Measurements from ENCODE around the gene TRIP13. TPM values are rescaled to one million over a fixed set of nuclear protein-coding genes. Genes with fewer than 3 reads are reported as not detected.

Gene TRIP13
- total and polyA plus RNA-seq, 7 donors, result 0.39 to 2.9 (median 0.81) TPM

GRCh38 chr5:963310-963672 is 70.6 kb downstream of the TRIP13 start:
- Histone ChIP-seq H3K4me3 (no peak overlapping the region), H3K4me1 (no peaks in the 10 kb centered on the region), H3K36me3 (ENCODE audit: insufficient read depth in 1 of 2, low read depth in 1 of 2) (no peaks in the 10 kb centered on the region), H3K9me3 (no peaks in the 10 kb centered on the region), H3K27ac (no peak overlapping the region), H3K27me3 (ENCODE audit: insufficient read depth in 3 of 3, low read length in 2 of 3) (peaks cover 0 to 81% (median 11%) of the 10 kb centered on the region in 3 donors)
- intact Hi-C loops (cut with DNase I), result no loop called here
- TF ChIP-seq CTCF (IDR thresholded peaks at IDR 0.05), result no peak
- DNase-seq (no peak), ATAC-seq (no peak)
- WGBS, 3 donors, result 84 to 90% (median 87%) methylated on average over 10 of the region's 10 CpGs

GRCh38 chr5:963673-964531 is 71.2 kb downstream of the TRIP13 start:
- Histone ChIP-seq H3K36me3 (ENCODE audit: insufficient read depth in 1 of 2, low read depth in 1 of 2) (no peaks in the 10 kb centered on the region), H3K4me3 (no peak overlapping the region), H3K4me1 (no peaks in the 10 kb centered on the region), H3K27ac (no peak overlapping the region), H3K9me3 (no peaks in the 10 kb centered on the region), H3K27me3 (ENCODE audit: insufficient read depth in 3 of 3, low read length in 2 of 3) (peaks cover 0 to 81% (median 6%) of the 10 kb centered on the region in 3 donors)
- intact Hi-C loops (cut with DNase I), result no loop called here
- peak in 1 of 2 donors; percentile 43 for DNase-seq
- peak in 1 of 4 donors; percentile 13 for ATAC-seq
- no peak for TF ChIP-seq CTCF (IDR thresholded peaks at IDR 0.05)
- WGBS, 3 donors, result 62 to 68% (median 65%) methylated on average over 31 of the region's 31 CpGs

- Histone ChIP-seq H3K4me3 (no peak overlapping the region), H3K36me3 (ENCODE audit: insufficient read depth in 1 of 2, low read depth in 1 of 2) (no peaks in the 10 kb centered on the region), H3K27me3 (ENCODE audit: insufficient read depth in 3 of 3, low read length in 2 of 3) (peaks cover 0 to 75% (median 6%) of the 10 kb centered on the region in 3 donors), H3K9me3 (no peaks in the 10 kb centered on the region), H3K4me1 (no peaks in the 10 kb centered on the region), H3K27ac (no peak overlapping the region)
- no peak for TF ChIP-seq CTCF (IDR thresholded peaks at IDR 0.05)
- DNase-seq, result no peak
- intact Hi-C loops (cut with DNase I), result no loop called here
- no peak for ATAC-seq
- WGBS, 3 donors, result 77 to 87% (median 83%) methylated on average over 10 of the region's 10 CpGs
Observed at GRCh38 chr5:964821-965220, 72.1 kb downstream of the TRIP13 start.

- Histone ChIP-seq H3K27me3 (ENCODE audit: insufficient read depth in 3 of 3, low read length in 2 of 3) (peaks cover 0 to 70% (median 6%) of the 10 kb centered on the region in 3 donors), H3K36me3 (ENCODE audit: insufficient read depth in 1 of 2, low read depth in 1 of 2) (no peaks in the 10 kb centered on the region), H3K9me3 (no peaks in the 10 kb centered on the region), H3K27ac (no peak overlapping the region), H3K4me3 (no peak overlapping the region), H3K4me1 (no peaks in the 10 kb centered on the region)
- TF ChIP-seq CTCF (IDR thresholded peaks at IDR 0.05), result no peak
- no peak for ATAC-seq
- WGBS, 3 donors, result 66 to 73% (median 68%) methylated on average over 32 of the region's 32 CpGs
- intact Hi-C loops (cut with DNase I), result no loop called here
- DNase-seq, result no peak
Observed at GRCh38 chr5:965604-966344, 73.1 kb downstream of the TRIP13 start.

Measured in psoas muscle (tissue), 8 donors.